ENCODE measurements around the gene VANGL2. TPM values are rescaled to one million over a fixed set of nuclear protein-coding genes. Genes with fewer than 3 reads are reported as not detected.
A peak's percentile ranks its signal among the peaks of the same experiment; 100 is the strongest.

Gene VANGL2
- total RNA-seq, 2 experiments from 2014 or later = 1.5 to 2.6 TPM

DNA sequence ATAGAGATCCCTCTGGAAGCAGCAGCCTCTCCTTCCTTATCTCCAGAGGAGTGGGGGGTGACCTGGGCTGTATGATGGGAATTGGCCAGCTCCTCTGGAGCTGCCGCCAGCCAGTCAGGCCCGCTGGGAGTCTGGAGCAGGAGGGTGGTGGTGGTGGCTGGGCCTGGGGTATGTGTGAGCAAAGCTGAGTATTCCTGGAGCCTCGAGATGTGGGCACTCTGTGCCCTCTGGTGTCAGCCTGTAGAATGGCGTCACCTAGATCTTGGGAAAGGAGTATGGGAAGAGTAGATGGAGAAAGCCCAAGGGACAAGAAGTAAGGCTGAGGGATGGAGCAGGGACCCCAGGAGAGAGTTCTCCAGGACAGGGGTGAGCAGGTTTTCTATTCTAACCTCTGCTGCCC lies 16.0 kb downstream of the VANGL2 start:
- Histone ChIP-seq H3K36me3 (ENCODE audit: insufficient read depth, low read length) (no peaks in the 10 kb centered on the region), H4K20me1 (ENCODE audit: insufficient read depth, low read length) (no peaks in the 10 kb centered on the region), H3K4me3 (ENCODE audit: low read depth, low read length, poor library complexity, severe bottlenecking) (no peak overlapping the region), H3K9me3 (ENCODE audit: low read length) (no peaks in the 10 kb centered on the region), H3K9me2 (ENCODE audit: insufficient read depth, low read length) (no peaks in the 10 kb centered on the region), H3K4me2 (ENCODE audit: low read length) (no peak overlapping the region), H2AFZ (ENCODE audit: low read length) (no peak overlapping the region), H3K4me1 (ENCODE audit: insufficient read depth, low read length, poor library complexity, severe bottlenecking) (no peaks in the 10 kb centered on the region), H3K27ac (ENCODE audit: low read depth, low read length, poor library complexity, severe bottlenecking) (no peak overlapping the region), H3K79me2 (ENCODE audit: insufficient read depth, low read depth, low read length) (no peaks in the 10 kb centered on the region)
- ChIA-PET POLR2A (interaction anchor here (0.7 to 1.3 kb wide), 2 partner anchors 189 to 193 kb away, joined by 3 read pairs; no protein-coding TSS in a partner anchor), CTCF (ENCODE audit: unreplicated experiment) (no interaction called here)
- no peak for DNase-seq (ENCODE audit: low spot score)
- TF ChIP-seq CTCF (conservative IDR thresholded peaks at IDR 0.05; ENCODE audit: low read length) = peak; percentile 68
- TF ChIP-seq EZH2phosphoT487 (IDR thresholded peaks at IDR 0.05; ENCODE audit: borderline replicate concordance, low read depth, low read length) = no peak
- no TSS peak for BruUV-seq (replicated peaks)
- intact Hi-C loops (cut with micrococcal nuclease; ENCODE audit: unreplicated experiment) = no loop called here

DNA sequence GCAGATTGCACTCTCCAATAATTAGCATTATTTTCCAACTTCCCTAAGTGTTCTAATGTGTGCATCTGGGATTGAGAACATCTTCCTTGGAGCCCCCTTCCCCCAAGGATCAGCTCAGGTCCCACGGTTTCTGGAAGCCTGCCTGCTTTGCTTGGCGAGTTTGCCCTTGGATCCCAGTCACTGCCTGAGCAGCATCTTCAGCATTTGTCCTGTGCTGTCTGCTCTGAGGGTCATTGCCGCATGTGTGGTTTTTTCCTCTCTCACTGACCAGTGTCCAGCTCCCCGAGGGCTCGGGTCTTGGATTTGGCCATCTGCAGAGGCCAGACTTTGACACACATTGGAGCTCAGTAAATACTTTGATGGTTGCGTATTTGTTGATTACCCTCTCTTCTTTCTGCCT lies 18.1 kb downstream of the VANGL2 start:
- CTCF ChIA-PET (ENCODE audit: unreplicated experiment) = interaction anchor here (0.6 kb wide), 1 partner anchor 12 kb away, joined by 5 read pairs; no protein-coding TSS in a partner anchor
- H2AFZ ChIP-seq (ENCODE audit: low read length) = no peak overlapping the region

More for the DNA sequence above, 18.1 kb downstream of the VANGL2 start:
- POLR2A ChIA-PET = no interaction called here
- no TSS peak for BruUV-seq (replicated peaks)
- Histone ChIP-seq H3K9me2 (ENCODE audit: insufficient read depth, low read length) (no peaks in the 10 kb centered on the region), H3K4me3 (ENCODE audit: low read depth, low read length, poor library complexity, severe bottlenecking) (no peak overlapping the region), H3K79me2 (ENCODE audit: insufficient read depth, low read depth, low read length) (no peaks in the 10 kb centered on the region), H3K4me1 (ENCODE audit: insufficient read depth, low read length, poor library complexity, severe bottlenecking) (no peaks in the 10 kb centered on the region), H4K20me1 (ENCODE audit: insufficient read depth, low read length) (no peaks in the 10 kb centered on the region), H3K9me3 (ENCODE audit: low read length) (no peaks in the 10 kb centered on the region), H3K4me2 (ENCODE audit: low read length) (no peak overlapping the region), H3K27ac (ENCODE audit: low read depth, low read length, poor library complexity, severe bottlenecking) (no peak overlapping the region), H3K36me3 (ENCODE audit: insufficient read depth, low read length) (no peaks in the 10 kb centered on the region)
- DNase-seq (ENCODE audit: low spot score) = no peak
- TF ChIP-seq CTCF (conservative IDR thresholded peaks at IDR 0.05; ENCODE audit: low read length) (no peak), EZH2phosphoT487 (IDR thresholded peaks at IDR 0.05; ENCODE audit: borderline replicate concordance, low read depth, low read length) (no peak)
- intact Hi-C loops (cut with micrococcal nuclease; ENCODE audit: unreplicated experiment) = no loop called here

Measured in OCI-LY7 (cell line).